Stomach (tissue), 9 donors: ENCODE results near the gene SMAGP. TPM values are rescaled to one million over a fixed set of nuclear protein-coding genes. Genes with fewer than 3 reads are reported as not detected.

Experiments
- DNase-seq, 2 donors: peaks; one replicate each; pipeline versions ENCODE4 v3.0.0 to v3.0.0-alpha.2; 2013 to 2019
- H3K27ac ChIP-seq, 5 donors: fragments of 200-600 bp in 4 of 5; sonication (generic) in 4 of 5; one replicate each; pipeline ENCODE4 v1.5.1; 2013 to 2019; ENCODE audit warnings: mild to moderate bottlenecking in 1 of 5, moderate library complexity in 1 of 5
- H3K27me3 ChIP-seq, 3 donors: fragments of 200-600 bp; sonication (generic); one replicate each; pipeline ENCODE4 v1.5.1; 2017 to 2019; ENCODE audit warnings: mixed run types in 1 of 3
- H3K36me3 ChIP-seq, 4 donors: fragments of 200-600 bp; sonication (generic); 1 replicate in 3 of 4; 2 replicates in 1 of 4; pipeline ENCODE4 v1.5.1; 2016 to 2019
- H3K4me1 ChIP-seq, 4 donors: fragments of 200-600 bp; sonication (generic); one replicate each; pipeline ENCODE4 v1.5.1; 2016 to 2019
- H3K4me3 ChIP-seq, 4 donors: fragments of 200-600 bp; sonication (generic) in 3 of 4; one replicate each; pipeline ENCODE4 v1.5.1; 2016 to 2019; ENCODE audit warnings: mild to moderate bottlenecking in 1 of 4
- H3K9me3 ChIP-seq, 4 donors: fragments of 200-600 bp; sonication (generic); one replicate each; pipeline ENCODE4 v1.5.1; 2016 to 2019
- CTCF ChIP-seq, 7 experiments: fragments of 450-650 bp in 4 of 7; fragments of 200-600 bp in 3 of 7; sonication (generic) in 3 of 7; IDR thresholded peaks; one replicate each; pipeline ENCODE4 v1.5.1; 2016 to 2019; ENCODE audit warnings: antibody characterized with exemption in 7 of 7, control low read depth in 2 of 7, mild to moderate bottlenecking in 1 of 7
- EP300 ChIP-seq: sonication (generic); formaldehyde crosslinking; IDR thresholded peaks from one replicate; pipeline ENCODE4 v1.6.1; 2017; ENCODE audit warnings: antibody characterized with exemption
- POLR2A ChIP-seq, 4 donors: fragments of 450-650 bp; IDR thresholded peaks; one replicate each; pipeline ENCODE4 v1.6.1; 2016; ENCODE audit warnings: antibody characterized with exemption in 4 of 4, control low read depth in 2 of 4, mild to moderate bottlenecking in 1 of 4, moderate library complexity in 1 of 4
- POLR2AphosphoS5 ChIP-seq, 3 donors: sonication (generic); formaldehyde crosslinking; IDR thresholded peaks; one replicate each; pipeline ENCODE4 v1.6.1; 2016; ENCODE audit warnings: antibody characterized with exemption in 3 of 3
- WGBS, 5 donors: extraction: QIAGEN DNeasy Blood & Tissue Kit in 3 of 5; methylation state at CpG; one replicate each; pipeline versions ENCODE4 v1.1.5 to v1.1.7; 2013 to 2018; 5-methylcytosine and 5-hydroxymethylcytosine counted together
- intact Hi-C: fragments of 100-400 bp; cut with DNase I; formaldehyde crosslinking; loops from one replicate; pipeline ENCODE4 v1.15.1; 2023; ENCODE audit warnings: low total_unique reads
- polyA plus RNA-seq, 3 donors: library from polyadenylated mRNA; stranded (reverse); fragments of 200-250 nt; gene quantifications; one replicate each; pipeline ENCODE4 v1.2.3, GENCODE V29; 2013
- total RNA-seq, 5 donors: library from RNA; depleted of rRNA; stranded (reverse); fragments of >200 nt; gene quantifications; one replicate each; pipeline versions ENCODE4 v1.1.0 to v1.2.3, GENCODE V29; 2014 to 2016
- donor health status: healthy with polysubstance abuse.
- donor health status: Bipolar disorder and iron deficiency.
- donor health status: healthy.

Gene SMAGP
- total and polyA plus RNA-seq, 8 donors: 2.3 to 74.9 (median 27.6) TPM

GRCh38 chr12:51242120-51242519 lies 28.1 kb downstream of the SMAGP start:
- TF ChIP-seq POLR2A (IDR thresholded peaks at IDR 0.05) (no peak), POLR2AphosphoS5 (IDR thresholded peaks at IDR 0.05) (no peak), EP300 (no peak)
- 63 to 86% (median 77%) methylated on average over 7 of the region's 7 CpGs for WGBS, 5 donors
- intact Hi-C loops: no loop called here

GRCh38 chr12:51240971-51241370 lies 29.2 kb downstream of the SMAGP start:
- Histone ChIP-seq H3K36me3 (peaks cover 50 to 62% (median 58%) of the 10 kb centered on the region in 4 donors), H3K27me3 (no peaks in the 10 kb centered on the region), H3K4me3 (peak overlapping the region in 2 of 4 donors; percentile 54 to 76), H3K9me3 (no peaks in the 10 kb centered on the region), H3K27ac (peak overlapping the region; percentile 38 to 100 (median 99)), H3K4me1 (peaks cover 20 to 71% (median 37%) of the 10 kb centered on the region in 4 donors)
- DNase-seq: no peak
- TF ChIP-seq CTCF (IDR thresholded peaks at IDR 0.05): no peak
- TF ChIP-seq POLR2AphosphoS5 (IDR thresholded peaks at IDR 0.05): no peak
- no peak for TF ChIP-seq POLR2A (IDR thresholded peaks at IDR 0.05)
- no peak for TF ChIP-seq EP300
- 35 to 66% (median 52%) methylated on average over 2 of the region's 2 CpGs for WGBS, 5 donors
- intact Hi-C loops: no loop called here

More at GRCh38 chr12:51242120-51242519, 28.1 kb downstream of the SMAGP start:
- Histone ChIP-seq H3K27me3 (no peaks in the 10 kb centered on the region), H3K36me3 (peaks cover 51 to 63% (median 61%) of the 10 kb centered on the region in 4 donors), H3K27ac (peak overlapping the region in 3 of 5 donors; percentile 33 to 100 (median 44)), H3K4me3 (no peak overlapping the region), H3K4me1 (peaks cover 20 to 83% (median 47%) of the 10 kb centered on the region in 4 donors), H3K9me3 (no peaks in the 10 kb centered on the region)
- no peak for DNase-seq

GRCh38 chr12:51238510-51239334 lies 31.5 kb downstream of the SMAGP start, which contains the start of gene DAZAP2:
DAZAP2 (plus strand) TSS chr12:51238826; CDS start chr12:51238908, 82 bp downstream.
- TF ChIP-seq EP300 (no peak), POLR2AphosphoS5 (IDR thresholded peaks at IDR 0.05) (peak; percentile 82 to 98 (median 97)), CTCF (IDR thresholded peaks at IDR 0.05) (peak in 4 of 7 experiments; percentile 10 to 29 (median 16)), POLR2A (IDR thresholded peaks at IDR 0.05) (peak in 2 of 4 donors; percentile 86 to 87)
- WGBS, 5 donors: 0 to 1% (median 1%) methylated on average over 40 to 70 of the region's 70 CpGs
- Histone ChIP-seq H3K27ac (peak within 1 kb of the TSS; percentile 99 to 100 (median 100)), H3K4me1 (peaks cover 20 to 50% (median 35%) of the 10 kb centered on the region in 4 donors), H3K9me3 (no peaks in the 10 kb centered on the region), H3K36me3 (peaks cover 34 to 40% (median 37%) of the 10 kb centered on the region in 4 donors), H3K27me3 (no peaks in the 10 kb centered on the region), H3K4me3 (peak within 1 kb of the TSS; percentile 54 to 99 (median 73))
- intact Hi-C loops: no loop called here
- DNase-seq: peak; percentile 98 to 99

- 6 to 12% (median 8%) methylated on average over 10 of the region's 10 CpGs for WGBS, 5 donors
- peak in 1 of 2 donors; percentile 50 for DNase-seq
- Histone ChIP-seq H3K4me1 (peaks cover 20 to 43% (median 32%) of the 10 kb centered on the region in 4 donors), H3K9me3 (no peaks in the 10 kb centered on the region), H3K27me3 (no peaks in the 10 kb centered on the region), H3K27ac (peak overlapping the region; percentile 72 to 100 (median 100)), H3K36me3 (peaks cover 28 to 33% (median 31%) of the 10 kb centered on the region in 4 donors), H3K4me3 (peak overlapping the region; percentile 54 to 99 (median 73))
- intact Hi-C loops: no loop called here
- TF ChIP-seq POLR2A (IDR thresholded peaks at IDR 0.05) (no peak), CTCF (IDR thresholded peaks at IDR 0.05) (no peak), EP300 (no peak), POLR2AphosphoS5 (IDR thresholded peaks at IDR 0.05) (no peak)
Measured at GRCh38 chr12:51238037-51238509, 32.1 kb downstream of the SMAGP start.
